Loucy (cell line): ENCODE results near the gene XKR8.

Experiments used
- EZH2phosphoT487 ChIP-seq: fragments of 200-600 bp; IDR thresholded peaks from 2 replicates; pipeline ENCODE4 v1.6.1; 2018; ENCODE audit warnings: antibody characterized with exemption, mild to moderate bottlenecking, moderate library complexity, borderline replicate concordance
- TF ChIP-seq, protein P1 (sequence below): fragments of 200-600 bp; sonication (generic); conservative IDR thresholded peaks from 2 replicates; pipeline ENCODE4 v1.5.1; 2014; ENCODE audit warnings: mild to moderate bottlenecking, antibody characterized with exemption, low read length

DNA sequence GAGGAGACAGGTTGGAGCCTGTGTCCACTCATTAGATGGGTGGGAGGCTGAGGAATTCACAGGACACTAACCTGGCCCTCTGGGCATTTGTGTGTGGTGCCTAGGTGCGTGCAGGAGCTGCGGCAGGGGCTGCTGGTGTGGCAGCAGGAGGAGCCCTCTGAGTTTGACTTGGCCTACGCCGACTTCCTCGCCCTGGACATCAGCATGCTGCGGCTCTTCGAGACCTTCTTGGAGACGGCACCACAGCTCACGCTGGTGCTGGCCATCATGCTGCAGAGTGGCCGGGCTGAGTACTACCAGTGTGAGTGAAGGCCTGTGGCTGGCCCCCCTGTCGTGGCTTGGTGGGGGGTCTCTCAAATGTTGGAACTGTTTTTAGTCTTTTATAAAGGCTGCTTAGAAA, 3.6 kb downstream of the XKR8 start:
- no peak for TF ChIP-seq EZH2phosphoT487
- TF ChIP-seq, protein P1, sequence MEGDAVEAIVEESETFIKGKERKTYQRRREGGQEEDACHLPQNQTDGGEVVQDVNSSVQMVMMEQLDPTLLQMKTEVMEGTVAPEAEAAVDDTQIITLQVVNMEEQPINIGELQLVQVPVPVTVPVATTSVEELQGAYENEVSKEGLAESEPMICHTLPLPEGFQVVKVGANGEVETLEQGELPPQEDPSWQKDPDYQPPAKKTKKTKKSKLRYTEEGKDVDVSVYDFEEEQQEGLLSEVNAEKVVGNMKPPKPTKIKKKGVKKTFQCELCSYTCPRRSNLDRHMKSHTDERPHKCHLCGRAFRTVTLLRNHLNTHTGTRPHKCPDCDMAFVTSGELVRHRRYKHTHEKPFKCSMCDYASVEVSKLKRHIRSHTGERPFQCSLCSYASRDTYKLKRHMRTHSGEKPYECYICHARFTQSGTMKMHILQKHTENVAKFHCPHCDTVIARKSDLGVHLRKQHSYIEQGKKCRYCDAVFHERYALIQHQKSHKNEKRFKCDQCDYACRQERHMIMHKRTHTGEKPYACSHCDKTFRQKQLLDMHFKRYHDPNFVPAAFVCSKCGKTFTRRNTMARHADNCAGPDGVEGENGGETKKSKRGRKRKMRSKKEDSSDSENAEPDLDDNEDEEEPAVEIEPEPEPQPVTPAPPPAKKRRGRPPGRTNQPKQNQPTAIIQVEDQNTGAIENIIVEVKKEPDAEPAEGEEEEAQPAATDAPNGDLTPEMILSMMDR: no peak
